A673 (cell line): Measurements from ENCODE around the gene ARHGAP40. TPM values are rescaled to one million over a fixed set of nuclear protein-coding genes. Genes with fewer than 3 reads are reported as not detected.

Source experiments
- Bru-seq: library from RNA; stranded (reverse); fragments of 400-500 nt; gene quantifications from one replicate; lab custom pipeline; 2021; lab: Mats Ljungman, UMichigan
- BruChase-seq, 2 experiments: library from RNA; stranded (reverse); fragments of 400-500 nt; gene quantifications; one replicate each; lab custom pipeline; 2021; lab: Mats Ljungman, UMichigan
- BruUV-seq: library from RNA; stranded (reverse); fragments of 400-500 nt; replicated peaks from 2 replicates; lab custom pipeline; 2021; lab: Mats Ljungman, UMichigan
- CTCF ChIA-PET: fragments of 300-600 bp; sonication (Branson Sonifier 250); formaldehyde crosslinking; loops from one replicate; lab custom pipeline; 2022; ENCODE audit warnings: antibody characterized with exemption; lab: Charles Lee
- POLR2A ChIA-PET: fragments of 300-600 bp; sonication (Branson Sonifier 250); formaldehyde crosslinking; loops from one replicate; lab custom pipeline; 2022; ENCODE audit warnings: antibody characterized with exemption; ENCODE audit not compliant: low non-redundant PET; lab: Charles Lee
- DNase-seq: peaks from one replicate; pipeline ENCODE4 v3.0.0-alpha.2; 2015; ENCODE audit warnings: low spot score
- H3K27ac ChIP-seq: fragments of 200-600 bp; sonication (generic); 2 replicates; pipeline ENCODE4 v1.5.1; 2016; ENCODE audit warnings: mixed run types, low read depth, mild to moderate bottlenecking, mixed read lengths, antibody characterized with exemption, low read length; ENCODE audit not compliant: poor library complexity, severe bottlenecking
- H3K27me3 ChIP-seq: fragments of 200-600 bp; sonication (generic); replicated peaks from 2 replicates; pipeline ENCODE4 v1.6.1; 2017; ENCODE audit warnings: mixed run types, low read depth, mild to moderate bottlenecking, mixed read lengths, antibody characterized with exemption, low read length; ENCODE audit not compliant: insufficient read depth, poor library complexity
- H3K36me3 ChIP-seq: fragments of 200-600 bp; sonication (generic); 2 replicates; pipeline ENCODE4 v1.6.1; 2016; ENCODE audit warnings: mixed run types, mild to moderate bottlenecking, mixed read lengths, antibody characterized with exemption, low read length; ENCODE audit not compliant: insufficient read depth, poor library complexity, severe bottlenecking
- H3K4me1 ChIP-seq: fragments of 200-600 bp; sonication (generic); 2 replicates; pipeline ENCODE4 v1.6.1; 2017; ENCODE audit warnings: mixed run types, mild to moderate bottlenecking, mixed read lengths, antibody characterized with exemption, low read length; ENCODE audit not compliant: insufficient read depth, poor library complexity, severe bottlenecking
- H3K4me3 ChIP-seq: fragments of 200-600 bp; sonication (generic); 2 replicates; pipeline ENCODE4 v1.5.1; 2016; ENCODE audit warnings: low read depth, mixed run types, mild to moderate bottlenecking, mixed read lengths, low read length; ENCODE audit not compliant: poor library complexity, severe bottlenecking
- H3K9me3 ChIP-seq: fragments of 200-600 bp; sonication (generic); 2 replicates; pipeline ENCODE4 v1.6.1; 2016; ENCODE audit warnings: mixed run types, low read depth, mild to moderate bottlenecking, mixed read lengths, antibody characterized with exemption, low read length; ENCODE audit not compliant: poor library complexity, severe bottlenecking
- EZH2 ChIP-seq: fragments of 200-600 bp; sonication (generic); IDR thresholded peaks from 2 replicates; pipeline ENCODE4 v1.6.1; 2017; ENCODE audit warnings: borderline replicate concordance, low read depth, mild to moderate bottlenecking, mixed read lengths, antibody characterized with exemption, low read length; ENCODE audit not compliant: poor library complexity, severe bottlenecking
- intact Hi-C: fragments of 100-400 bp; cut with micrococcal nuclease; formaldehyde crosslinking; loops from one replicate; pipeline ENCODE4 v1.10.0; 2022; ENCODE audit not compliant: unreplicated experiment
- long read RNA-seq: library from polyadenylated mRNA; stranded (forward); transcript quantifications from one replicate; pipeline ENCODE4 v2.0.0, GENCODE V29; 2022
- total RNA-seq: library from RNA; stranded (reverse); gene quantifications from 2 replicates; pipeline ENCODE4 v1.2.3, GENCODE V29; 2021
- TF ChIP-seq, protein P1 (sequence below): fragments of 300-800, 200-600 bp; sonication (generic); conservative IDR thresholded peaks from 2 replicates; pipeline ENCODE4 v1.5.1; 2017; ENCODE audit warnings: low read depth, mild to moderate bottlenecking, antibody characterized with exemption, low read length, moderate library complexity, mixed read lengths

The ARHGAP40 gene
- total RNA-seq = not detected in 2 replicates
- Bru-seq, nascent RNA = percentile 12 among the genes with signal in this experiment
- percentile 15 among the genes with signal in this experiment for BruChase-seq, experiment 1, labeled RNA remaining after a 2-hour chase
- percentile 15 among the genes with signal in this experiment for BruChase-seq, experiment 2, labeled RNA remaining after a 6-hour chase
- long read RNA-seq = 0 reads

DNA sequence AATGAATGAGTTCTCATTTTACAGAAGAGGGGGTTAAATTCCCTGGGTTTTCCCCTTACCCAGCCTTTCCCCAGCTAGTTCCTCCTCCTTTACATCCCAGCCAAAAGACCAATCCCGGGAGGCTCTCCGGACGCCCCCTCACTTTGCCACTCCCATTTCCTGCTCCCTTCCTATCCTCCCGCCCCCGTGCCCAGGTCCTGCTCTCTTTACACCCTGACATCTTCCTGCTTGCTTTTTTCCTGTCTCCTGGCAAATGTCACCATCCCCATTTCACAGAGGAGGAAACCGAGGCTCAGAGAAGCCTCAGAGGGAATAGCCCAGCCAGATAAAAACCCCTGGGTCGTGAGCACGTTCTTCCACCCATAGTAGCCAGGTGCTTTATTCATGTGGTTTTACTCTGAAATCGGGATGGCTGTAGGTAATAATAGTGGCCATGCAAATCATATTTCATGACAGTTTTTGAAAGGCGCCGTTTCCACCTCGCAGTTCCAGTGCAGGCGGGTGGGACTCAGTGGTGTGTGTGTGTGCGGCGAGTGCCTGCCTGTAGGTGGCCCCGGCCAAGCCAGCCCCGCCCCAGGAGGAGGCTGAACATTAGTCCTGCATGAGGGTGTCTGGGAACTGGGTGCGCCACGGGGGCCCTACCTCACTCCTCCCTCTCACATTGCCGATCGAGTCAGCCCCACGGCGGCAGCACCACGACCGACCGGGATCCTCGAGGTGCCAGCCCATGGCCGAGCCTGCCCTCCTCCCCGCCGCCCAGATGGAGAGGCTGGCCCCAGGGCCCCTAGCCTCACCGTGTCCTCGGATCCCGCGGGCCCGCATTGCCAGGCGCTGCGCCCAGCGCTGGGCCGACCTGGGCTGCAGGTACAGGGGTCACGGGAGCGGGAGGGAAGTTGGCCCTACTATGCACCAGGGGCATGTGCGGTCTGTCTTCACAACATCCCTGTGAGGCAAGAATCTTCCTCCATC, at the start of gene ARHGAP40:
Gene ARHGAP40, plus strand, starts transcription at position 594 of the 969 bp plus-strand sequence.
- intact Hi-C loops = no loop called here
- peak; percentile 35 for DNase-seq
- Histone ChIP-seq H3K27me3 (peaks cover 25% of the 10 kb centered on the region), H3K36me3 (no peaks in the 10 kb centered on the region), H3K4me3 (no peak within 1 kb of the TSS), H3K9me3 (no peaks in the 10 kb centered on the region), H3K4me1 (peaks cover 9% of the 10 kb centered on the region), H3K27ac (no peak within 1 kb of the TSS)
- TF ChIP-seq, protein P1, sequence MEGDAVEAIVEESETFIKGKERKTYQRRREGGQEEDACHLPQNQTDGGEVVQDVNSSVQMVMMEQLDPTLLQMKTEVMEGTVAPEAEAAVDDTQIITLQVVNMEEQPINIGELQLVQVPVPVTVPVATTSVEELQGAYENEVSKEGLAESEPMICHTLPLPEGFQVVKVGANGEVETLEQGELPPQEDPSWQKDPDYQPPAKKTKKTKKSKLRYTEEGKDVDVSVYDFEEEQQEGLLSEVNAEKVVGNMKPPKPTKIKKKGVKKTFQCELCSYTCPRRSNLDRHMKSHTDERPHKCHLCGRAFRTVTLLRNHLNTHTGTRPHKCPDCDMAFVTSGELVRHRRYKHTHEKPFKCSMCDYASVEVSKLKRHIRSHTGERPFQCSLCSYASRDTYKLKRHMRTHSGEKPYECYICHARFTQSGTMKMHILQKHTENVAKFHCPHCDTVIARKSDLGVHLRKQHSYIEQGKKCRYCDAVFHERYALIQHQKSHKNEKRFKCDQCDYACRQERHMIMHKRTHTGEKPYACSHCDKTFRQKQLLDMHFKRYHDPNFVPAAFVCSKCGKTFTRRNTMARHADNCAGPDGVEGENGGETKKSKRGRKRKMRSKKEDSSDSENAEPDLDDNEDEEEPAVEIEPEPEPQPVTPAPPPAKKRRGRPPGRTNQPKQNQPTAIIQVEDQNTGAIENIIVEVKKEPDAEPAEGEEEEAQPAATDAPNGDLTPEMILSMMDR = 0 out of 2 replicates have a peak, but pooled peaks have one; percentile 19
- no peak for TF ChIP-seq EZH2
- ChIA-PET POLR2A (interaction anchor here (0.6 kb wide), 1 partner anchor 476 kb away, joined by 3 read pairs; no protein-coding TSS in a partner anchor), CTCF (no interaction called here)
- BruUV-seq = no TSS peak

DNA sequence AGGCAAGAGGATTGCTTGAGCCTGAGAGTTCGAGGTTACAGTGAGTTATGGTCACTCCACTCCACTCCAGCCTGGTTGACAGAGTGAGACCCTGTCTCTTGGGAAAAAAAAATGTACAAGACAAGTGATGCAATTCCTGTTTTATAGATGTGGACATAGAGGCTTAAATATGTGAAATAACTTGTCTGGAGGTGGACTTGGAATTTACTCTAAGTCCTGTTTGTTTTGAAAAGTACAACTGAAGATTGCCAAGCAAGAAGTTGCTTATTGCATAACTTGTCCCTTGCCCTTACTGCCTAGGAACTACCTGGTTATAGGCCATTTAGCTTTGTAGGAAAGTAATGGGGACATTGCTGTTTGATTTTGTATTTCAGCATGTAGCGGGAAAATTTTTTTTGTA, 46.6 kb upstream of the ARHGAP40 start:
- DNase-seq = no peak
- intact Hi-C loops = no loop called here
- H3K27me3 ChIP-seq = no peaks in the 10 kb centered on the region
- POLR2A ChIA-PET = no interaction called here
- peaks cover 67% of the 10 kb centered on the region for H3K36me3 ChIP-seq
- H3K27ac ChIP-seq = no peak overlapping the region
- no peak for TF ChIP-seq EZH2
- TF ChIP-seq, protein P1 = no peak
- H3K9me3 ChIP-seq = no peaks in the 10 kb centered on the region
- CTCF ChIA-PET = no interaction called here
- no peaks in the 10 kb centered on the region for H3K4me1 ChIP-seq
- H3K4me3 ChIP-seq = no peak overlapping the region
- BruUV-seq = no TSS peak

DNA sequence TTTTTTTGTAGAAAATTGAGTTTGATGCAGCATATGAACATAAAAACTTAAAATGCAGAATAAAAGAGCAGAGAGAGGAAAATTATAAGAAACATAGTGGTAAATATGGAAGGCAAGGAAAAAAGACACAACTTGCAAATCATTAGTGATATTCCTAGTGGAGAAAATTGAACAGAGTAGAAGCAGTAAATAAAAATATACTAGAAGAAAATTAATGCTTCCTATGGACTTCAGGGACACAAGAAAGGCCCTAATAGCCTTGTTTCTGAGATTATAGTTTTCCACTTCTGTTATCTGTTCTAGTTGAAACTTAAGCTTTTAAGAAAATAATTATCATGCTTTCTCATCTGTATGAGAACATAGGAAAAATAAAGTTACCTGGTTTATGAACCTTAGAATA, 46.2 kb upstream of the ARHGAP40 start:
- BruUV-seq = no TSS peak
- Histone ChIP-seq H3K27me3 (no peaks in the 10 kb centered on the region), H3K4me3 (no peak overlapping the region), H3K4me1 (no peaks in the 10 kb centered on the region), H3K27ac (no peak overlapping the region), H3K9me3 (no peaks in the 10 kb centered on the region), H3K36me3 (peaks cover 67% of the 10 kb centered on the region)
- DNase-seq = no peak
- POLR2A ChIA-PET = no interaction called here
- TF ChIP-seq, protein P1 = no peak
- no peak for TF ChIP-seq EZH2
- intact Hi-C loops = no loop called here
- CTCF ChIA-PET = no interaction called here
